Fibroblast of villous mesenchyme (primary cell): ENCODE data around the gene TLN1. TPM values are rescaled to one million over a fixed set of nuclear protein-coding genes. Genes with fewer than 3 reads are reported as not detected.

Experiments used
- DNase-seq: peaks from one replicate; pipeline ENCODE4 v3.0.0-alpha.2; 2010; ENCODE audit warnings: low read depth
- H3K4me3 ChIP-seq: 2 replicates; pipeline ENCODE4 v1.5.1; 2011; ENCODE audit warnings: low read depth, mild to moderate bottlenecking, low read length
- total RNA-seq: library from RNA; depleted of rRNA; stranded (reverse); fragments of >200 nt; gene quantifications from 2 replicates; pipeline ENCODE4 v1.2.3, GENCODE V29; 2012
- TF ChIP-seq, protein P1 (sequence below): IDR thresholded peaks from 2 replicates; pipeline ENCODE4 v1.5.1; 2012; ENCODE audit warnings: low read depth, mild to moderate bottlenecking, low read length; ENCODE audit not compliant: insufficient read depth

The TLN1 gene
- total RNA-seq, 1 donor = 428 TPM

DNA sequence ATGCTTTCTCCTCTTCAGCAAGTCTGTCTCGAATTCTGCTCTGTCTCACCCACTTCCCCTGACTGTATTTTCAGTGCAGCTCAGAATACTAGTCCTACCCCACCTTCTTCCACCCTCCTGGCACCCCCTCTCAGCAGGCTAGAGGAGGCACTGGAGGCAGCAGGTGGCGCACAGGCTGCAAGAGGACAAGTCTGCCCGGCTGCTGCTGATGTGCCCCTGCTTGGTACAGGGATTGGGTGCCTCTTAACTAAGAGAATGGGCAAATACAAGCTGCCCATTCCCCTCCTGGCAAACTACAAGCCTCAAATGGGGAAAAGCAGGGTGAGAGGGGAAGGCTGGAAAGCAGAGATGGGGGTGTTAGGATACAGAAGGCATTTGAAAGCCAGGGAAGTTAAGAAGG is 5.1 kb downstream of the TLN1 start:
- DNase-seq = peak; percentile 42
- TF ChIP-seq, protein P1, sequence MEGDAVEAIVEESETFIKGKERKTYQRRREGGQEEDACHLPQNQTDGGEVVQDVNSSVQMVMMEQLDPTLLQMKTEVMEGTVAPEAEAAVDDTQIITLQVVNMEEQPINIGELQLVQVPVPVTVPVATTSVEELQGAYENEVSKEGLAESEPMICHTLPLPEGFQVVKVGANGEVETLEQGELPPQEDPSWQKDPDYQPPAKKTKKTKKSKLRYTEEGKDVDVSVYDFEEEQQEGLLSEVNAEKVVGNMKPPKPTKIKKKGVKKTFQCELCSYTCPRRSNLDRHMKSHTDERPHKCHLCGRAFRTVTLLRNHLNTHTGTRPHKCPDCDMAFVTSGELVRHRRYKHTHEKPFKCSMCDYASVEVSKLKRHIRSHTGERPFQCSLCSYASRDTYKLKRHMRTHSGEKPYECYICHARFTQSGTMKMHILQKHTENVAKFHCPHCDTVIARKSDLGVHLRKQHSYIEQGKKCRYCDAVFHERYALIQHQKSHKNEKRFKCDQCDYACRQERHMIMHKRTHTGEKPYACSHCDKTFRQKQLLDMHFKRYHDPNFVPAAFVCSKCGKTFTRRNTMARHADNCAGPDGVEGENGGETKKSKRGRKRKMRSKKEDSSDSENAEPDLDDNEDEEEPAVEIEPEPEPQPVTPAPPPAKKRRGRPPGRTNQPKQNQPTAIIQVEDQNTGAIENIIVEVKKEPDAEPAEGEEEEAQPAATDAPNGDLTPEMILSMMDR = peak; percentile 29
- peak overlapping the region; percentile 88 for H3K4me3 ChIP-seq

DNA sequence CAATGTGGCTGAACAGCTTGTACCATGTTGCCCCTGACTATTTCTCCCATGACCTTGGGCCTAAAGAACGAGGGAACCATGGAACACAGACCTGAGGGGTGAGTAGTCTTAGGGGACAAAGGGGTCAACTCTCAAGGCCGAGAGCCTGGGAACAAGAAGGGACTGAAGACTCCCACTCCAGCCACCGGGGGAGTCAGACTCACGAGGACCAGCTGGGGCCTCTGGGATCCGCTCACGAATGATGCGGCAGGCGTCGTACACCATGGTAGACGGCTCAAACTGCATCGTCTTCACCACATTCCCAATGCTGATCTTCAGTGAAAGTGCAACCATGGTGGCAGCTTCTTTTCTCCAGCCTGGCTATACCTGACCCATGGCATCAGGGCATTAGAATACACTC is 6.6 kb downstream of the TLN1 start:
- no peak overlapping the region for H3K4me3 ChIP-seq
- TF ChIP-seq, protein P1 = no peak
- DNase-seq = no peak

DNA sequence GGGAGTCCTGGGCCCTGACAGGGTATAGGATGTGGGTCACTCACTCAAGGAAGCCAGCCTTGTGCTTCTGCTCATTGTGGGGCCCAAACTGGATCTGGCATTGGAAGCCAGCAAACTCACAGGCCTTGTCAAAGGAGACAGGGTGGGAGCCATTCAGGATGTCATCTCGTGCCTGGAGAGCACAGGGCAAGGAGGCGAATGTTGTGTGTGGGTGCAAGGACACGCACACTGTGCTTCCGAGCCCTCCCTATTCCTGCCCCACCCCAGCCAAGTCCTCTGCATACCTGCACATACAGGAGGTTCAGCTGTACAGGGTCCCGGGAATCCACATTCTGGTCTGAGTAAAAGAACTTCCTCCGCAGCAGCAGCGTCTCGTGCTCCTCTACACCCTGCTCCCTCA is 8.1 kb downstream of the TLN1 start:
- no peak for DNase-seq
- TF ChIP-seq, protein P1 = no peak
- H3K4me3 ChIP-seq = no peak overlapping the region

DNA sequence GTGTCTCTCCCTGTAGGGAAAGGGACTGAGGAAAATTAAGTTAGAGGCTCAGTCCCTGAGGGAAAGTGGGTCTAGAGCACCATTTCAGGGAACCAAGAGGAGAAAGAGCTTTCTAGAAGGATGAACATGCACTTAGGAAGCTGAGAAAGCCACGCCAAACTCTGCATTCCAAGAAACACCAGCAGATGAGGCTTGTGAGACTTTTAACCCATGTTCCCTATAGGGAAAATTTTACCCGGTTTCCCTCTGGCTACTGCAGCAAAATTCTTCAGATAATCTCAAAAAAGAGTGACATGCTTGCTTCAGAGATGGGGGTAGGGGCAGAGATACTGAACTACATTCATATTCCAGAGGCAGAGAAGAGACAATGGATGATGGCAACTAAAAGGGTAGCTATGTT is 8.6 kb downstream of the TLN1 start:
- no peak for DNase-seq
- TF ChIP-seq, protein P1 = no peak
- H3K4me3 ChIP-seq = no peak overlapping the region

DNA sequence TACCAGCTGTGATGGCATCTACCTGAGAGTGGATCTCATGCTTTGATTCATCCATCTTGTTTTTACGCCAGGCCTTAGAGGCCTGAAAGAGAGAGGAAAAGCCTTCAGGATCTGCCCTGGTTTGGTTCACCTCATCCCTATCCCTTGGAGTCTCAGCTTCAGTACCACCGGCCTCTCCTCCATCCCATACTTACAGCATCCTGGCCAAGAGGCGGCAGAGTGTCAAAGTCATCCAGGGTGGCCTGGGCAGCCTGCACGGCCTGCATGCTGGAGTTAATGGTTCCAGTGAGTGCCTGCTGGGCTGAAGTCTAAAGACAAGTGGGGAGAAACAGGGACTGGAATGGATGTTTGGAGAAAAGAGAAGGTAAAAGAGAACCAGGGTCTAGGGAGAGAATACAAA is 12.4 kb downstream of the TLN1 start:
- DNase-seq = no peak
- TF ChIP-seq, protein P1 = no peak
- H3K4me3 ChIP-seq = no peak overlapping the region

DNA sequence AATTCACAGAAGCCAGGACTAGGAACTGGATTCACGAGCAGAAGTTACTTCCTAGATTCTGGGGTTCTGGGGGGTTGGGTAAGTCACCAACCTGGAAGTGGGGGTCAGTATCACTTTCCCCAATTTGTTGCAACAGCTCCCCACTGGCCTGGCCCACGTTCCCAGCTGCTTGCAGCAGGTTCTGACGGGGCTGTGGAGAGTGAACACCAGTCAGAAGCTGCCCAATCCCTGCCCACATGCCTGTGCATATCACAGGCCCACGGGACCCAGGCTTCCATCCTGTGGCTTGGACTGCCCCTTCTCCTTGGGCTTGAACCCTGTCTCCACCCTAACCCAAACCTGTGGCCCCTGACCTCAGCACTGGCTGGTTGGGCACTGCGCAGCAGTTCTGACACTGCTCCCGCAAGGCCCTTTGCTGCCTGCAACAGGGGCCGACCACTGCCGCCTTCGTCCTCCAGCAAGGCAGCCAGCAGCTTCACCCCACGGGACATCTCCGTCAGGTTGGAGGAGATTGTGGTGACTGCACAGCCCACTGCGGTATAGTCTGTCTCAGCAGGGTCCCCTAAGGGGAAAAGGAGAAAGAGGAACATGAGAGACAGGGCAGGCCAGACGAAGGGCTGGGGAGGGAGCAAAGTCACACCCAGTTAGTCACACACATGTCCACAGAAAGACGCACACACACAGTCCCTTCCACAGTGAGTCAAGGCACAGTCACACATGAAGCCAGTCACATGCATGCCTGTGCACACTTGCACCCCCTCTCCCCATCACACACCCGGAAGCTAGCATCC is 13.1 kb downstream of the TLN1 start:
- H3K4me3 ChIP-seq = no peak overlapping the region
- TF ChIP-seq, protein P1 = no peak
- DNase-seq = no peak
